HG03108 (cell line): Measurements from ENCODE around the gene S100A10.

Experiments
- ATAC-seq: cut with Tn5 transposase; IDR thresholded peaks from one replicate; pipeline ENCODE4 v1.9.1; 2021; ENCODE audit warnings: moderate library complexity; ENCODE audit not compliant: unreplicated experiment

Gene S100A10, protein sequence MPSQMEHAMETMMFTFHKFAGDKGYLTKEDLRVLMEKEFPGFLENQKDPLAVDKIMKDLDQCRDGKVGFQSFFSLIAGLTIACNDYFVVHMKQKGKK

DNA sequence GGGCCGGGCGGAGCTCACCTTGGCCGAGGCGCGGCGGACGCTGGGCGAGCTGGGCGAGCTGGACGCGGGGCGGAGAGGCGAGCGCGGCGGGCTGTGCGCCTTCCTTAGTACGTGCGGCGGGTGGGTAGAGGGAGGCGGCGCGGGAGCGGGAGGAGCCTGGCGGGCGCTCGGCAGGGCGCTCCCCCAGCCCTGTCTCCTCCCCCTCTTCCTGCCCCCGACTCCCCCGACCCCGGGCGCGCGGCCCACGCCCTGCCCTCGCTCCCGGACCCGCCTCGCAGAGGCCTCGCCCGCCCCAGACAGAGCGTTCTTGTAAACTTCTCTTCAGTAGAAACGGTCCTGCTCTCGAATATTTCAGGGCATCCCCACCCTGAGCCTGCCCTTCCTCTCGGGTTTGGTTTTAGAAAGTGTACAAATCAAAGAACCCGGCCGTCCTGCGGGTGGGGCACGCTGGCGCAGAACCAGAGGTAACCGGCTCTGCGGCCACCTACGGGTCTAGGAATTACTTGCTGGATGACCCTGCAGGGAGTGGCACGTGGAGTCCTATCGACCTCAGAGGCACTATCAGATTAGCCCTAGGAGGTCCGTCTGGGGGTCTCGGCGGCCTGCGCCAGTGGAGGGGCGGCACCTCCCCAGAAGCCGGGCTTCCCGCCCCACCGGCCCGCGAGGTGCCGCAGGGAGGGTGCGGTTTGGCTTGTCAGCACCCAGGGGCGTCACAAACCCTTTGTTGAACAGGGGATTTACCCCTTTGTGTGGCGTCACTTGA lies at the start of gene S100A10:
S100A10 (minus strand) TSS at position 126 of the 763 bp plus-strand sequence. CDS start 7,629 bp downstream, outside the sequence.
- no peak for ATAC-seq

DNA sequence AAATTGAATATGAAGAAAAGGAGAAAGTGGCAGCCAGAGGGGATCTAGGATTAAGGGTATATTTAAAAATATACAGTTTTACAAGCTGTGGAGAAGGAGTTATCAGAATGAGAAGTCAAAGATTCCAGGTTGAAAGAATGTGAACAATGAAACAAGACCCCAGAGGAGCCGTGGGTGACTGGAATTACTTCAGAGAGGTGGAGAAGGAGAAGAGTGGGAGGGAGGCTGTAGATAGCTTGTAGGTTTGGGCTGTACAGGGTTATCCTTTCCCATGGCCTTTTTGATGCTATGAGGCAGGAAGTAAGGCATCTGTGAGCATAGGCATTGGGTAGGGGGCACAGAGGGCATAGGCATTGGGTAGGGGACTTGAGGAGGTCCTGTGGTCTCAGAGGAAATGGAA lies 48.4 kb upstream of the S100A10 start:
- no peak for ATAC-seq

DNA sequence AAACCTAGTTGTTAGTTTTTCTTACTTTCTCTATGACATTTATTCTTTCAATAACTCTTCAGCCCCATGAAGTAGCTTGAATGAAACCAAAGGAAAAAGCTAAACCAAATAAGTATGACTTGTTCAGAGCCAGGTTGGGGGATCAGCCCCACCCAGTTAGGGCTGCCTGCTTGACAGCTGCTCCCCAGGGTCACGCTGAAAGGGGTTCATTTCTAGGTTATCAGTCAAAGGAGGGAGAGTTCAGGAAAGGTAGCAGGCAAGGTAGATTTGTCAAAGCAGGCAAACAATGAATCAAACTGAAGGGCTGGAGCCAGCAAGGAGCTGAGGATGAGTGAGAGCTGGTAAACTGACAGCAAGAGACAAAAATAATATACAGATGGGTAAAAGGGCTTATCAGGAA lies 46.2 kb upstream of the S100A10 start:
- ATAC-seq = no peak

DNA sequence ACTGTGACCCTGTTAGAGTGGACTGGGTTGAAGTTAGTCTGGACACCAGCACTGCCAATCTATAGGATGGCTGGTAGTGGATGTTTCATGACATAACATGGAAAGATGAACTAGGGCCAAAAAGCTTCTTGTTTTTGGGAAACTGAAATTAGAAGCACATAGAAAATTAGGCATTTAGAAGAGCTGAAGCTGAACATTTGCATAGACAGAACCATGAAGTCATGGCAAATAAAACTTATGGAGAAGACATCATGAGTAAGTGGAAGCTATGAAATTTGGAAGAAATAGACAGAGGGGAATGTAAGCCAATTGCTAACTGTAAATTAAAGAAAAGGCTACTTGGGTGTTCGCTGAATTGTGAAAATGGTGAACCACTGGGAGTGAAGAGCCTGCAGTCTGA lies 45.8 kb upstream of the S100A10 start:
- ATAC-seq = no peak

DNA sequence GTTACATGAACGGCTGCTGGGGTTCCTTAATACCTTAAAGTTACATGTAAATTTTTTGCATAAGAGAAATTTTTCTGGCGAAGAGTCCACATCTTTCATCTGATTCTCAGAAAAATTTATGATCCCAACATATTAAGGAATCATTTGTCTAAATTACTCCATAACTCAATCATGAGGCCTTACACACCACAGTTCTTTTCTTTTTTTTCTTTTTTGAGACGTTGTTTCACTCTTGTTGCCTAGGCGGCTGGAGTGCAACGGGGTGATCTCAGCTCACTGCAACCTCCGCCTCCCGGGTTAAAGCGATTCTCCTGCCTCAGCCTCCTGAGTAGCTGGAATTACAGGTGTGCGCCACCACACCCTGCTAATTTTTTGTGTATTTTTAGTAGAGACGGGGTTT lies 45.2 kb upstream of the S100A10 start:
- no peak for ATAC-seq

DNA sequence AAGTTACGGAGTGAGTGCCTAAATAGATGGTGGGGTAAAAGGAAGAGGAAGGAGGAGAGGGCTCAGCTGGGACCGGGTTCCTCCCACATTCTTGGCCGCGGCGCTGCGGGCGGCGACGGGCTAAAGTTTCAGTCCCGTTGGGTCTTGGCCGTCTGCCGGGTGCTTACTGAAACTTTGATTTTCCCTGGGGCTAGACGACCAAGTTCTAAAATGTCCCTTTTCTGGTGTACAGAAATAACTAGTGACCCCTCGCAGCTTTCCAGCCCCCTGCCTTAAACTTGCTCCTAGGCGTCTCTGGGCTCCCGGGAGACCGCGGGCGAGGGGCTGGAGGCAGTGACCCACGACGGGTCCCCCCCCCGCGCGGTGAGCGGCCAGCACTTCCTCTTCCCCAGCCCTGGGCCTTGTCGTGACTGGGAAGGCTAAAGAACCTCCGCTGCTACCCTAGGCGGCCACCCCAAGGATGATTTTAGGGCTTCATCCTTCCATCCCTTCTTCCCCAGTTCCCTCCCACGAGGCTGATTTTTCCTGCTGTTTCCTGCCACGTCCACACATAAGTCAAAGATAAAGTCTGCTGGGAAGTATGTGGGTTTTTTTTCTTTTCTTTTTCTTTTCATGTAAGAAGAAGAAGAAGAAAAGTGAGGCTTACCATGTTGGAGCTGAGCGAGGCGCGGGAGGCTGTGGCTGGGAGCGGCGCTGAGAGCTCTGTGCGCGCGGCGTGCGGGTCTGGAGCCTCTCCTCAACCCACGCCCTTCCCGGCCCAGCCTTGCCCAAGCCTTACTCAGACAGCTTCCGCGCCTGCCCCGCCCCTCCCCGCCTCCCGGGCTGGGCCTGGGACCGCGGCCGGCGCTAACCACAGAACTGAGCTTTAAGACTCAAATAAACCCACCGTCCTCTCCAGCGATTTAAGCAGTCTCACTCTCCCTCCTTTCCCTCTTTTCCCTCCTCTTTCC lies 42.9 kb upstream of the S100A10 start, which contains the start of gene S100A11:
S100A11 (minus strand) TSS at position 738 of the 950 bp plus-strand sequence; CDS start at position 649, 89 bp downstream.
- no peak for ATAC-seq

DNA sequence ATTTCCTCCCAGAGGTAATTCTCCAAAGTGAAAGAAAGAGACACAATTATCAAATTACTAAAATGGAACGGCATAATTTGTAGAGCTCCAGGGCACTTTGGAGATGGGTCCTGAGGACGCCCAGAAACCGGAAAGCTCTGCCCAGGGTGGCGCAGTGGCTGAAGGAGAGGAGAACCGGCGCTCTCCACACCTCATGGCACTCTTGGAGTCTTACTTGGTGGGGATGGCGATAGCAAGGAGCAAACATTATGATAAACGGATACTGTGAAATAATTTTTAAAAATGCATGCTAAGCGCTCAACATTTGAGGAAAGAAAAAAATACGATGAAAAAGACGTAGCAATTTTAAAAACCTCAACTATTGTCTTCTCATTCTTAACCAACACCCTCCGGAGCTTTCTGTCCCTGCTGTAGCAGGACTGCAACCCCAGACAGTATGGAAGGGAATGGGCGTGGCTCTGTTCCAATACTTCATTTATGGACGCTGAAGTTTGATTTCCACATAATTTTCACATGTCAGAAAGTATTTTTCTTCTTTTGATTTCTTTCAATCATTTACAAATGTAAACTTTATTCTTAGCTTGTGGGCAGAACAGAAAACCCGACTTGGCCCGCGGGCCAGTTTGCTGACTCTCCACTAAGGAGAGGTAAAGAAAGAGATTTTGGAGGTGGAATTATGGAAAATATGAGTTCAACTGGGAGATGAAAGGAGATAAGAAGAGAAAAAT lies 42.0 kb upstream of the S100A10 start:
- no peak for ATAC-seq

DNA sequence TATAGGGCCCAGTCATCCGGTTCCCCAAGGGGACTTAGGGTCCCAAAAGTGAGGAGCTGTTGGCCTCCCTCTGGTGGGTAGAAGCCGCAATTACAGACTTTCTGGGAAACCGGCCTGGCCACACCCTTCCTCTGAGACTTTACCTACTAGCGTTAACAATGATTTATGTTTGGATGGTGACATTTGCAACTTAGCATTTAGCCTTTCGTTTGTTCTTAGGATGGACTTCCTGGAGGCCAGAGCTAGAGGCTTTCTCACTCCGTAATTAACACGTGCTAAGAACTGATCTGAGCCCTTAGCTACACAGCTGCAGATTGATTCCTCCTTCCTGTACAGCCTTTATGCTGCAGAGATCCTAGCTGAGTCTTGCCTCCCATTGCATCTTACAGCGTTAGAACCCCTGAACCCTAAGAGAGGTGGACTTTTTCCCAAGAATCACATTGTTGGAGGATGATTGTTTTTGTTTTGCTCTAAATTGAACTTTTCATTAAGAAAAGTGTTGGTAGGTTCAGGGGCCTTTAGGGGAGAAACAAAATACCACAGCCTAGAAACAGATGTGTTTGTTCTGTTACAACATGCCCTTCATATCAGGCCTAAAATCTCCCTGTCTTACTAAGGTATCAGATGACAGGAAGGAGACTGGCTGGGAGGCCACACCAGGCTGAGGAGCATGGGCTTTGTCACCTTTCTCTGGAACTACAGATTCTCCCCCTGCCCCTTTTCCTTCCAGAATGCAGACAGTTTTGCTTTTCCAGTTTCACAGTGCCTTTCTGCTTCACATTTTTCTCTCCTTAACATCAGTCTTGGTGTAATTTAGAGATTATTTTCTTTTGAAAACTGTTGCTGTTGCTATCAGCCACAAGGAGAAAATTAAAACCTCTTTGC lies 41.2 kb upstream of the S100A10 start:
- no peak for ATAC-seq

DNA sequence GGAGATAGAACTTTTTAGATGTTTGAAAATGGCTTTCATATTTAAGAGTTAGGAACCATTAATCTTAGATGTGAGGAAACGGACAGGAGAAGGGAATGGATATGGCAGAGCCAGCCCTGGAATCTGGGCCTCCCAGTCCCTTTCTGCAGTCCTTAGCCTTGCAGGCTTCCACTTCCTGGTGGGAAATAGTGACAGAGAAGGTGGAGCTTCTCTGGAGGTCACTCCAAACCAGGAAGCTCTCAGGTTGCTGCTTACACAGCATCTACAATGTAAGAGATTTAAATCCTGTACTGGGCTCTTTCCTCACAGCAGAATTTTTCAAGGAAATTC lies 40.6 kb upstream of the S100A10 start:
- ATAC-seq = no peak

DNA sequence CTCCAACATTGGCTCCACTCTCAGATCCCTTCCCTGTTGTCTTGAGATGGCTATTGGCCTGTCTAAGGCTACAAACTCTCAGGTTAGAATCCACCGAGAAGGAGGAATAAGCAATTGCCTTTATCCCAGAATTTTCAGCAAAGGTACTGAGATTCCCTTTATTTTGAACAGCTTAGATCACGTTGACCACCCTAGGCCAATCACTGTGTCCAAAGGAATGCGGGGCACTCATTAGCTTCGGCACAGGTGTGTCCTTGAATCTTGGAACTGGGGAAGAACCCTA lies 36.2 kb upstream of the S100A10 start:
- no peak for ATAC-seq

DNA sequence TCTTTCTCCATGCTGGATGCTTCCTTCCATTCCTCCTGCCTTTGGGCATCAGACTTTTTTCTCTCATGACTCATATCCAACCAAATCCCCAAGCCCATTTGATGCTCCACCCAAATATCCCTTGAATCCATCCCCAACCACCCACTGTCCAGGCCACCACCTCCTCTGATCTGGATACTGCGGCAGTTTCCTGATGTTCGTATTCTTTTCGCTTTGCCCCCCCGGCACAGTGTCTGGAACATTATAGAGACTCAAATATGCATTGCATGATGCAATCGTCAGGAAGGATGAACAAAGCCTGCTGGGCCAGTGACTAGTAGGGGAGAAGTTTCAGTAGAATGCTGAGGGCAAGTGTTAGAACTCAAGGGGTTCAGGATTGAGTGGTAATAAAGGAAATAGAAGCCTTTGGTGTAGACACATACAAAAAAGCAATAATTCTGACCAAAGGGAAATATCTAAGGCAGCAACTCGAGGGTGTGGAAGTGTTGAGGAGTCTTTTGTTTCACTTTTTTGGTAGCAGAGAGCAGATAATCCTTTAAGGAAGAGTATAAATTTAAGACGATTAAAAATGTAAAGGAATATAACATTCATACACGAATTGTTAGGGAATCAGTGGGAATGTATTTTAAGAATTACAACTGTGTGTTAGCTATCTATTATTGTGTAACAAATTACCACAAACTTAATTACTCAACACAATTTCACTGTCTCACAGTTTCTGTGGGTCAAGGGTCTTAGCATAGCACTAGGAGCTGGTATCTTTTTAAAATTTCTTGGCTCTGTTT lies 35.7 kb upstream of the S100A10 start:
- no peak for ATAC-seq

DNA sequence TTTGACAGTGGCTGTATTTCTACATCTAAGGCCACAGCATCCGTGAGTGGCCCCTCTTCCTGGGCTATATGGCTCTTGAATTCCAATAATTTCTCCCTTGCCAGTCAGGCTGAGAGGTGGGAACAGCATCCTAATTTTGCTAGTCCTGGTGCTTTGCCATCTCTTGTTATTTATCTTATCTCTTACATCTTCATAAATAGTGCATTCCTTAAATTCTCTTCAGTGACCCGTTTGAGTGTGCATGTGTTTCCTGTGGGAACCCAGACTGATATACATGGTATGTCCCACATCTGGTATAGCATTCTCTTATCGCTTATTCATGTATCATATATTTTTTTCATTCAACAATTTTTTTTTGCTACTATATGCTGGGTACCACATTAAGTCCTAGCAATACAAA lies 33.2 kb upstream of the S100A10 start:
- no peak for ATAC-seq

DNA sequence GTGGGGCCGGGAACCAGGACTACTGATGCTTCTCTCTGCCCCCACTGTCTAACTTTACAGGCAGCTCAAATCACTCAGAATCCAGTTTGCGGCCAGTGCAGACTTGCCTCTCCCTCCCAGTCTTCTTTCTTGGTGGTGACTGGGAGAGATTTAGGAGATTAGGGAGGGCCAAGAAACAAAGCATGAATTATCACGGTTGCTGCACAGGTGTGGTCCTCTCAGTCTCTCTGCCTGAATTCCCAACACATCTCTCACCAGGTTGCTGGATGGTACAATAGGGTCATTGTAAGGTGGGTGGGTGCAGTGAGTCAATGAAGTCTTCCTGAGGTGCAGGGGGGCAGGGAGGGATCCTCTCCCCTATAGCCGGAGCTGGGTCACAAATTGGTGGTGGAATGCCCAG lies 30.6 kb upstream of the S100A10 start:
- no peak for ATAC-seq

DNA sequence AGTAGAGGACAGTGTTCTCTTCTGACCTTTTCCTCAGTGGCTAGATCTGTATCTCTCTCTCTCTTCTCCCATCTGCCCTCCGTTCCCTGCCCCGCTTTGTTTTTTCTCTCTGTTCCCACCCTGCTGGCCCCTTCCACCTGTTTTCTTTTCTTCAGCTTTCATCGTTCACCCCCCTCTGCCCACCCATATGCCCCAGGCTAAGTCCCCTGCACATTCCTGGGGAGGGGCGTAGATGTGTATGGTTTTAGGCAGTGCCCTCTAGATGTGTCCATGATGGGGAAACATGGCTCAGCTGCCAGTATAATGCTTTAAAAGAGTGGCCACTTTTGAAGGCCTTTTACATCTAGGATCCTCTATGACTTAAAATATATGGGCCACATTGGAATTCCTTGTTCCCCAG lies 29.6 kb upstream of the S100A10 start:
- ATAC-seq = no peak

DNA sequence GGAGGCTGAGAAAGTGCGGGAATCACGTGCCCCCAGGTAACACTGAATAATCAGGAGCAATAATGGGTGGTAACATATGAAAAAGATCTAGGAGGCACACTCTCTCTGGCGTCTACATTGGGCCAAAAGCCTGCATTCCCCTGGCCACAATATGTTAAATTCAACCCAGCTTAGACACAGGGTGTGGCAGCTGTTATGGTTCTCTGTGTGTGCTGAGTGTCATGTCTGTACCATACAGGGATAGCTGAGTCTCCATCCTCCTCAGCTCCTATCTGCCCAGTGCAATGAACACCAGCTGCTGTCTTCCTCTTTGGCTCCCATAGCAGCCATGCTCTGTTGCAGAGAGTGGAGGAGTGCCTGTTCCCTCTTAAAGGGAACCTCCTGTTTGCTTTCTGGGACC lies 28.8 kb upstream of the S100A10 start:
- ATAC-seq = no peak

DNA sequence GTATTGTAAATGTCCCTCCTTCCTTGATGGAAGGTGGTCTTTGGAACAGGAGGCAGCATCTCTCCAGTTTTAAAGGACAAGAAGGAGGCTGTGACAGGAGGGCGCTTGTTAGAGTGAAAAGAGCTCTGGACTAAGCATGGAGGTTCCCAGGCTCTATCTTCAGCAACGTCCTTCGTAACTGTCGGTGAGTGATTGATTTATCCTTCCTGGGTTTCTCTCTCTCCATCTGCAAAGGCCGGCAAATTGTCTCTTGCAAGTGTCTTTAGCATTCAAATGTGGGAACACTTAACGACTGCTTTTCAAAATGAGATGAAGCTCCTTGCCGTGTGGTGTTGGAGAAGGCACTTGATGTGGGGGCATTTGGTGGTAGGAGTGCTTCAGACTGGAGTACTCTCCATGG lies 27.9 kb upstream of the S100A10 start:
- no peak for ATAC-seq

DNA sequence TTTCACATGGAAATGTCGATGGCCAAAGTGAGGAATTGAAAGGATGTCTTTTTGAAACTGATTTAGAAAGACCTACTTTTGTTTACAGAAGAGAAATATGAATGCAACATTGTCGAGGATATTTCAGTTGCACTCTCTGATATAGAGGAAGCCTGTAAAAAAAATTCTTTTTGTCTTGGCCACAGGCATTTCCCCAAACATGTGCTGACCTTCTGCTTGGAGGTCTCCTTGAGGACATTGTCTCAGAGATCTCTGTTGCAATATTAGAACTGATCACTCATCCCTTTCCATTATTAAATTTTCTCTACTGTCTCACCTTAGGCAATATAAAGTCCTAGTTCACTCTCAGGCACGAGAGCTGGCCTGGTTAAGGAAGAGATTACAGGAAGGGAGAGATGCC lies 27.2 kb upstream of the S100A10 start:
- no peak for ATAC-seq

DNA sequence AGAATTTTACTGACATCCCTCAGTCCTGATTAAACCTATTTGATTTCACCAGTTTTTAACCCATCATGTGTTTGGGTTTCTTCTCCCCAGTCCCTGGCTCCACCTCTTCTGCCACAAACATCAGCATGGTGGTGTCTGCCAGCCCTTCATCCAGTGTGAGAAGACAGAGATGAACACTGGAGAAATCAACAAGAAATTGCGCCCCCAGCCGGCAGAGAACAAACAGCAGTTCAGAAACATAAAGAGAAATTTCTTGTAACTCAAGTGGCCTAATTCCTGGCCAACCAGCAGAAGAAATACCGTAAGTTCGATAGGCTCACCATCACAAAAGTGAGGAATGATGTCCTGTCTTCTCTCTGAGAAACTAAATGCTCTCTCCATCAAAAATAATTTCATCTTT lies 24.9 kb upstream of the S100A10 start:
- no peak for ATAC-seq

DNA sequence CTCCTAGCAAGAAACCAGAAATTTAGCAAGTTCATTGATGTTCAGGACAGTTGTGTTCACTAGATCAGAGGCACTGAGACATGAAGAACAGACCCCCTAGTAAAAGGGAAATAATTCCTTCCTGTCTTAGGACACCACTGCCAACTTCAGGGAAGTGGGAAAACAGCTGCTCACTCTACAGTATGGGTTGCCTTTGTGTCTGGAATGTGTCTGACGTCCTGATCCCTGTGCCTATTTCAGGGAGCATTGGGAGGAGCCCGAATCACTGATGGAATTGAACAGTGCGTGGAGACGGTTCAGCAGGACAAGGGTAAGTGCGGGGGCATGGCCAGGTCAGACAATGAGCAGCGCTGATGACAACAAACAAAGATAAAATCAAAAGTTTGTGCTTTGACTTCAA lies 22.1 kb upstream of the S100A10 start:
- no peak for ATAC-seq

DNA sequence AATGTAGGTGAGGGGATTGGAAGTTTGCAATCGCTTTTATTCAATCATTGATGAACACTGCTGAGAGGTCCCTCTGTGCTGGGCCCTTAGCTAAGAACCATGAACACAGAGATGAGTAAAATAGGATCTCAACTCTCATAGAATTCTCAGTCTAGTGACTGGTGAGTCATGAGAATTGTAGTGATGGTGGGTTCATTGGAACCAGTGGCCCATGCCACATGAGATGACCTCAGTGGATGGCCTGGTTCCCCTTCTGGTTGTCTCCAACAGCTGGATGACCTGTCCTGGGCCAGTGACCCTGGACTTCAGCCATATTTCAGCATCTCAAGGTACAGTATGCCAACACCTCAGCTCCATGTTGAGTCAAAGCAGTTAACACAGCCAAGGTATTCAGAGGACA lies 21.3 kb upstream of the S100A10 start:
- ATAC-seq = no peak
